ENCODE results near the gene KCNQ1.

KCNQ1 gene

GRCh38 chr11:2789791-2790567 is 345.2 kb downstream of the KCNQ1 start:
- Histone ChIP-seq H3K27me3 (ENCODE audit: insufficient read depth, low read length, poor library complexity, severe bottlenecking) (no peaks in the 10 kb centered on the region), H3K79me2 (ENCODE audit: insufficient read depth, low read length) (peaks cover 35% of the 10 kb centered on the region; the same call in 1 of the 2 replicates), H2AFZ (ENCODE audit: low read length) (no peak overlapping the region), H3F3A (ENCODE audit: low read depth) (no peaks in the 10 kb centered on the region), H3K36me3 (ENCODE audit: insufficient read depth, low read length) (no peaks in the 10 kb centered on the region; the same call in 1 of the 2 replicates), H3K4me3 (ENCODE audit: low read length, poor library complexity, severe bottlenecking) (no peak overlapping the region), H3K9me3 (ENCODE audit: insufficient read depth, low read depth, low read length) (peaks cover 14% of the 10 kb centered on the region), H4K20me1 (ENCODE audit: insufficient read depth, low read length, poor library complexity, severe bottlenecking) (no peaks in the 10 kb centered on the region), H3K4me2 (ENCODE audit: low read depth, low read length, poor library complexity, severe bottlenecking) (no peak overlapping the region), H3K9ac (ENCODE audit: low read depth, low read length, poor library complexity, severe bottlenecking) (no peak overlapping the region), H3K9me2 (replicated peaks; ENCODE audit: low read depth, low read length) (no peaks in the 10 kb centered on the region), H3K4me1 (ENCODE audit: insufficient read depth, low read length, poor library complexity, severe bottlenecking) (peaks cover 11% of the 10 kb centered on the region)
- no peak for TF ChIP-seq EZH2phosphoT487 (IDR thresholded peaks at IDR 0.05; ENCODE audit: borderline replicate concordance)
- TF ChIP-seq CTCF (conservative IDR thresholded peaks at IDR 0.05; ENCODE audit: low read length) = no peak

GRCh38 chr11:2790568-2790921 is 345.7 kb downstream of the KCNQ1 start:
- no peak overlapping the region for H3K4me3 ChIP-seq (ENCODE audit: low read length, poor library complexity, severe bottlenecking)
- H3K79me2 ChIP-seq (ENCODE audit: insufficient read depth, low read length) = peaks cover 33% of the 10 kb centered on the region; the same call in 1 of the 2 replicates
- peaks cover 14% of the 10 kb centered on the region for H3K9me3 ChIP-seq (ENCODE audit: insufficient read depth, low read depth, low read length)
- H2AFZ ChIP-seq (ENCODE audit: low read length) = no peak overlapping the region
- no peaks in the 10 kb centered on the region for H3K9me2 ChIP-seq (replicated peaks; ENCODE audit: low read depth, low read length)
- H3K36me3 ChIP-seq (ENCODE audit: insufficient read depth, low read length) = no peaks in the 10 kb centered on the region; the same call in 1 of the 2 replicates
- H3F3A ChIP-seq (ENCODE audit: low read depth) = no peaks in the 10 kb centered on the region
- peaks cover 11% of the 10 kb centered on the region for H3K4me1 ChIP-seq (ENCODE audit: insufficient read depth, low read length, poor library complexity, severe bottlenecking)
- no peak for TF ChIP-seq EZH2phosphoT487 (IDR thresholded peaks at IDR 0.05; ENCODE audit: borderline replicate concordance)
- TF ChIP-seq CTCF (conservative IDR thresholded peaks at IDR 0.05; ENCODE audit: low read length) = no peak
- H3K9ac ChIP-seq (ENCODE audit: low read depth, low read length, poor library complexity, severe bottlenecking) = no peak overlapping the region
- H3K4me2 ChIP-seq (ENCODE audit: low read depth, low read length, poor library complexity, severe bottlenecking) = no peak overlapping the region
- H3K27me3 ChIP-seq (ENCODE audit: insufficient read depth, low read length, poor library complexity, severe bottlenecking) = no peaks in the 10 kb centered on the region
- no peaks in the 10 kb centered on the region for H4K20me1 ChIP-seq (ENCODE audit: insufficient read depth, low read length, poor library complexity, severe bottlenecking)

- Histone ChIP-seq H3K79me2 (ENCODE audit: insufficient read depth, low read length) (peaks cover 27% of the 10 kb centered on the region; the same call in 1 of the 2 replicates), H3K9me2 (replicated peaks; ENCODE audit: low read depth, low read length) (no peaks in the 10 kb centered on the region), H2AFZ (ENCODE audit: low read length) (no peak overlapping the region), H4K20me1 (ENCODE audit: insufficient read depth, low read length, poor library complexity, severe bottlenecking) (no peaks in the 10 kb centered on the region), H3K4me2 (ENCODE audit: low read depth, low read length, poor library complexity, severe bottlenecking) (no peak overlapping the region), H3K36me3 (ENCODE audit: insufficient read depth, low read length) (no peaks in the 10 kb centered on the region; the same call in none of the 2 replicates), H3K9me3 (ENCODE audit: insufficient read depth, low read depth, low read length) (peaks cover 8% of the 10 kb centered on the region), H3K4me1 (ENCODE audit: insufficient read depth, low read length, poor library complexity, severe bottlenecking) (peaks cover 11% of the 10 kb centered on the region), H3K9ac (ENCODE audit: low read depth, low read length, poor library complexity, severe bottlenecking) (no peak overlapping the region), H3K27me3 (ENCODE audit: insufficient read depth, low read length, poor library complexity, severe bottlenecking) (no peaks in the 10 kb centered on the region), H3F3A (ENCODE audit: low read depth) (no peaks in the 10 kb centered on the region), H3K4me3 (ENCODE audit: low read length, poor library complexity, severe bottlenecking) (no peak overlapping the region)
- no peak for TF ChIP-seq CTCF (conservative IDR thresholded peaks at IDR 0.05; ENCODE audit: low read length)
- no peak for TF ChIP-seq EZH2phosphoT487 (IDR thresholded peaks at IDR 0.05; ENCODE audit: borderline replicate concordance)
Observed at GRCh38 chr11:2791139-2791520, 346.3 kb downstream of the KCNQ1 start.

Data from Loucy (cell line).